Measurements from ENCODE around the gene ZSCAN20. TPM values are rescaled to one million over a fixed set of nuclear protein-coding genes. Genes with fewer than 3 reads are reported as not detected.

Gene ZSCAN20
- total RNA-seq, 1 experiment from 2014 or later, result 5.5 TPM

GRCh38 chr1:33443705-33444180, 28.7 kb upstream of the ZSCAN20 start:
- peak; percentile 87 for DNase-seq (ENCODE audit: low read depth)

DNA sequence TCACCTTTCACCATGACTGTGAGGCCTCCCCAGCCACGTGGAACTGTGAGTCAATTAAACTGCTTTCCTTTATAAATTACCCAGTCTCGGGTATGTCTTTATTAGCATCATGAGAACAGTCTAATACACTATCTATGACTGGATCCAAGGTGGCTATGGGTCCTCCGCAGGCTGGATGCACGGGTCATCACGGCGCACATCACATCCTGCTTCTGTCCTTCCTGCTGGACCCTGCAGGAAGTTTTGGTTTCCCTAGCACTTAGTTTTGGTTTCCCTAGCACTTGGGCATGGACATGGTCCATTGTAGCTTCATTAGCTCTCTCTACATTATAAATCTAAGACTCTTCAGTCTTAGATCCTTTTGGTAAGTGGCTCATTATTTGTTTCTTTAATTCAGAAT, 27.3 kb upstream of the ZSCAN20 start:
- no peak for DNase-seq (ENCODE audit: low read depth)

DNA sequence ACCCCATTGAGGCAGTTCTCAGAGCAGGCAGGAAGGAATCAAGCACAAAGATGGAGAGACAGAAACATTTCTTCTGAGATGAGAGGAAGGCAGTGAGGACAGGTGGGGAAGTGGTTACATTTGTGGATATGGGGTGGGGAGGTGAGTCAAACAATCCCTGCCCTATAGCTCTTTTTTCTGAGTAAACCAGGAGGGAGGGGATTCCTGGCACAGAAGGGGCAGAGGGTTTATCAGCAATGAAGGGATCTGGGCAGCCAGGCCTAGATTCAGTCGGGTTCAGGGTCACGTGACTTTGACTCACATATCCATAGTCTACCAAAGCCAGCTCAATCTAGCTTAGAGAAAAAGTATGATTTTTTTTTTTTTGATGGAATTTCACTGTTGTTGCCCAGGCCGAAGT, 25.9 kb upstream of the ZSCAN20 start:
- no peak for DNase-seq (ENCODE audit: low read depth)

DNA sequence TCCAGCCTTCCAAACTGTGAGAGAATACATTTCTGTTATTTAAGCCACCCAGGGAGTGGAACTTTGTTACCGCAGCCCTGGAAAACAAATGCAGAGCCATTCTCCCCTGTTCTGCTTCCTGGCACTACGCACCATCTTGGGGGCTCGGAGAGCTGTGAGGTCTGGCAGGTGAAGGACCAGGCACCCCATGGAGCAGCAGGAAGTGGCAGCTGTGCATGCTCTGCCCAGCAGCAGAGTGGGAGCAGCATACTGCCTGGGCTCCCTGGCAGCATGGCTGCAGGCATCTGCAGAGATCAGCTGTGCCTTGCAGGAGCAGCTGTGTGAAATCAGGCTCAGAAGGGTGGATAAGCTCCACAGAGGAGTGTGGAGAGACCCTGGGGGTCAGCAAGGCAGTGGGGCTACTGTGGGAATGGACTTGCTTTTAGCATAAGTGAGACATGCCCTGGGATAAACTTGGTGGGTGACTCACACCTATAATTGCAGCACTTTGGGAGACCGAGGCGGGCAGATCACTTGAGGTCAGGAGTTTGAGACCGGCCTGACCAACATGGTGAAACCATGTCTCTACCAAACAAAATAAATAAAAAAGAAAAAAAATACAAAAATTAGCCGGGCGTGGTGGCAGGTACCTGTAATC, 17.7 kb upstream of the ZSCAN20 start:
- DNase-seq (ENCODE audit: low read depth), result peak; percentile 84

DNA sequence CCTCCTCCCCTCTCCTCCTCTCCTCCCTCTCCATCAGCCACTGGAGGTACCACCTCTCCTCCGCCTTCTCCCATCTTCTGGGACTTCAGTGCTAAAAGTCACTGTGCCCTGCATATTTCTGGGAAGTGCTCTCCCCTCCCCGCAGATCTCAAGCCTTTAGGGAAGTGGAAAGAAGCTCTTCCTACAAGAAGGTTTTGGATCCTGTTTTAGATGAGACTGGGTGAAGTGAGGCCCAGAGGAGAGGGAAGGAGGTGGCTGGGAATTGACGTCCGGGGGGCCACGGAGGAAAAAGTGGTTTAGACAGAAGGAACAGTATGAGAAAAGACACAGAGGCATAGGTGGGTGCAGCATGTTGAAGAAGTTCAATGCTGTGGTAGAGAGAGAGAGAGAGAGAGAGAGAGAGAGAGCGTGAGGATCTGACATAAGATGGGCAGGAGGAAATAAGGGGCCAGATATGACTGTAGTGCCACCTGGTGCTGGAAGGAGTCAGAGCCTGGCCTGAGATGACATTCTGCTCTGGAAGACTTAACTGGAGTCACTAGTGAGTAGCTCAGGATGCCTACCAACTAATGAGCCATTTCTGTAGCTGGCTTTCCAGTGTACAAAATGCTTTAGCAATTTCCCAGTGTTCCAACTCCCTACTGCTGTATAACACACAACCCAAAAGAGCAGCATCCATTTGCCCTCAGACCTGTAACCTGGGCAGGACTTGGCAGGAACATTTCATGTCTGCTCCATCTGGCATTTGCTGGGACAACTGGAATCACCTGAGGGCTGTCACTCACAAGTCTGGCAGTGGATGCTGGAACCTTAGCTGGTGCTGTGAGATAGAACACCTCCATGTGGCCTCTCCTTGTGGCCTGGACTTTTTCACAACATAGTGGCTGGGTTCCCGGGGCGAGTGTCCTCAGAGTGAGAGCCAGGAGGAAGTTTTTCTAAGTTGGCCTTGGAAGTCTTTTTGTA, 16.6 kb upstream of the ZSCAN20 start:
- peak; percentile 92 for DNase-seq (ENCODE audit: low read depth)

DNA sequence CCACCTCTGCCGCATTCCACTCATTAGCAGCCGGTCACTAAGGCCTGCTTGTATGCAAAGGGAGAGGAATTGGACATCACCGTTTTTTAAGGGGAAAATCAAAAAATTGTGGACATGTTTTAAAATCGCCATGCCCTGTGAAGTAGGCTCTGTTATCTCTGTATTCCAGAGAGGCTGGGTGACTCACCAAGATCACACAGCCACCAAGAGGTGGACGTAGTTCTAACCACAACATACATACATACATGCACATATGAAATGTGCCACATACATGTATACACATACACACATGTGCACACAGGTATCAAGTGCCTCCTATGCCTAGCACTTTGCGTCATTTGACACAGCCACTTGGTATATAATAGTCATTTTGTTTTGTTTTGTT, 16.0 kb upstream of the ZSCAN20 start:
- no peak for DNase-seq (ENCODE audit: low read depth)

DNA sequence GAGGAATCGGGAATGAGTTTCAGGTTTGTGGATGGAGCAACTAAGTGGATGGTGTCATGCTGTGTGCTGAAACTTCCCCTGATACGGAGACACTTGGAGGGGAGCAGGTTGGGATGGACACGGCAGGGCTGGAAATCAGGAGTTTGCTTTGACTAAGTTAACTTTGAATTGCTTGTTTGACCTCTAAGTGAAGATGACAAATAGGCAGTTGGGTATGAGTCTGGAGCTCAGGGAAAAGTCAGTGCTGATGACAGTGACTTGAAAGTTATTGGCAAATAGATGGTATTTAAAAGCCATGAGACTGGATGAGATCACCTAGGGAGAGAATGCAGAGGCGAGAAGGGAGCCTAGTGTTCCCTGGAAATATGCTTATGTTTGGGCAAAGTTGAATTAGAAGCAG, 12.8 kb upstream of the ZSCAN20 start:
- DNase-seq (ENCODE audit: low read depth), result no peak

- no peak for DNase-seq (ENCODE audit: low read depth)
Measured at GRCh38 chr1:33460144-33460543, 12.3 kb upstream of the ZSCAN20 start.

DNA sequence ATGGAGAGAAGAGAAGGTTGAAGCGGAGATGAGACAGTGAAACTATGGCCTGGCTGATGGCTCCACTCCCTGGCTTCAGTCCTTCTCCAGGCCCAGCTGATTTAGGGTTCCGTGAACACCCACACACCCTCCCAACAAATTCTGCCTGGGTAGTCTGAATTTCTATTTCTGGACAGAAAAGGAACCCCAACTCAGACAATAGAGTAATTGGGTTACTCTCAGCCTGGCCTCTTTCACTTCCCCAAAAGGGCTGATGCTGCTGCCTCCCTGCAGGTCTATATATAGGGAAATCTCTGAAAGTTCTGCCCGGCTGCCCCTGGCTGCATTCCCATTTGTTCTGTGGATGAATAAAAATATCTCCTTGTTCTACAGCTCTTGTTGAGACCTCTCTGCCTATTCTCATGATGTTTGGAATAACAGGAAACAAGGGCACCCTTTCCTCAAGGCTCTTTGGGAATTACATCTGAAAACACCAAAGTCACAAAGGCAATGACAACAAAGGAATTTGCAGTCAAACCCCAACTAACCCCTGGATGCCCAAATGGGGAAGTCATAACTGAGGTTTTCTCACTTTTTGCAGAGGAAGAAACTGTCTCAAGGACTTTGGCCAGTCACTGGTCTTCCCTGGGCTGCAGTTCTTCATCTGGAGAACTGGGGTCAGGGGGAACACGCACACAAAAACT, 11.4 kb upstream of the ZSCAN20 start:
- no peak for DNase-seq (ENCODE audit: low read depth)

DNA sequence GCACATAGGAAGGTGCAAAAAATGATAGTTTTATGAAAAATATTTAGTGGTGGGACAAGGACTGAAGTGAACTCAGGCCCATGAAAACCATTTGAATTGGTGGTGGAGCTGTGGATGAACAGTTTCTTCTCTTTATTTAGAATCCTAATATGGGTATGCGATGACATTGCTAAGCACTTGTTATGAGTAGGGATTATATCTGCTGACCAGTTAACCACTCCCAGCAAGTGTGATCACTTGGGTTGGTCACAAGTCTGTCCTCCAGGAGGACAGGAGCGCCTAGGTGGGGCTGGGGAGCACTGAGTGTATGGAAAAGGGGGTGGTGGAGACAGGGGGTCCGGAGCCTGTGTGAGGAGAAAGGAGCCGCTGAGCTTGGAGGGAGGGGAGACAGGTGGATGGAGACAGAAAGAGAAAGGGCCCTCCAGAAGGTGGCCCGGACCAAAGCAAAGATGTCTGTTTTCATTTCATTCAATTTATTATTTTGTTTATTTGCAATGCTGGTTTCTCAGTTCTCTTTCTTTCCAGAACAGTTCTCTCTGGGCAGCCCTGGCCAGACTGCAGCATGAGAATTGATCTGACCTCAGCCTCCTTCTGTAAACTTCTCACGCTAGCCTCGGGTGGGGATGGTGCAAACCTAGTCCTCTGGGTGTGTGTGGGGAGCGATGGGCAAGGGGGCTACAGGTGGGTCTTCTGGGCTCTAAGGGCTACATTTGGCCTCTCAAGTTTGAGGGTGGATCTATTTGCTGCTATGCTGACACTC, 9.9 kb upstream of the ZSCAN20 start:
- no peak for DNase-seq (ENCODE audit: low read depth)

- no peak for DNase-seq (ENCODE audit: low read depth)
Measured at GRCh38 chr1:33464552-33464951, 7.9 kb upstream of the ZSCAN20 start.

DNA sequence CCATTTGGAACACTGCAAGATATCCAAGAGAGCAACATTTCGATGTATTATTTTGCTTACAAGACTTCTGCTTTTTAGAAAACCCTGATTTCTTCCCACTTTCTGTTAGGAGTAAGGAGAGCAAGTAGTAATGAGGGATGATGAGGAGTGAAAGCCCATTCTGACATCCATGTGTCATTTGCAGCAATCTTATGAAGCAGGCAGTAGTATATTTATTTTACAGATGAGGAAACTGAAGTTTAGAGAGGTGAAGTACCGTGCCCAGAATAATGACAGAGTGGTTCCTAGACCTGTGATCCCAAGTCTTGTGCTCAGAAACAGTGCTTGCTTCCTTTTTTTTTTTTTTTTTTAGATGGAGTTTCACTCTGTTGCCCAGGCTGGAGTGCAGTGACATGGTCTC, 7.1 kb upstream of the ZSCAN20 start:
- no peak for DNase-seq (ENCODE audit: low read depth)

DNA sequence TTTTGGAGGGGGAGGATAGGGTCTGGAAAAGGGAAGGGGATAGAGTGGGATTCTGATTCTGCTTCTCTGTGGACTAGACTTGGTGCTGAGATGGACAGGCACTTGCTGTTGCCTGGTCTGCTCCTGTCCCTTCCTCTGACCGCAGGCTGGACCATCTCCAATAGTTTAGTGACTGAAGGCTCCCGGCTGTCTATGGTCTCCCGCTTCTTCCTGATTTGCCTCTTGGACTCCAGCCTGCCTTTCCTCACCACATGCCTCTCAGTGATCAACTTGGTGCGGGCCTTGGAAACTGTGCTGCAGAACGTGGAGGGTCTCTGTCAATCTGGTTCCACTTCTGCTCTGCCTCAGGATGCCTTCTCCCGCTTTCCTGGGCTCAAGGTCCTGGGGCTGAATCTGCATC, 6.3 kb upstream of the ZSCAN20 start:
- no peak for DNase-seq (ENCODE audit: low read depth)

- DNase-seq (ENCODE audit: low read depth), result no peak
Measured at GRCh38 chr1:33468011-33468410, 4.4 kb upstream of the ZSCAN20 start.

DNA sequence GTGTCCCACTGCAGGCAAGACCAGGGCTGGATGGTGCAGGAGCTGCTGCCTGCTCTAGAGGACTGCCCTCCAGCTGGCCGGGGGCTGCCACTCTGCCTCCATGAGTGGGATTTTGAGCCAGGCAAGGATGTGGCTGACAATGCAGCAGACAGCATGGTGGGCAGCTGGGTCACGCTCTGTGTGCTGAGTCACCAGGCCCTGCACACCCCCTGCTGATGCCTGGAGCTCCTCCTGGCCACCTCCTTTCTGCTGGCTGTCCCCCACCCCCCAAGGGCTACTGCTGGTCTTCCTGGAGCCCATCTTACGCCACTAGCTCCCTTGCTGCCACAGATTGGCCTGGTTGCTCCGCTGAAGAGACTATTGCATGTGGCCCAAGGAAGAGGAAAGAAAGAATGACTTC, 3.9 kb upstream of the ZSCAN20 start:
- DNase-seq (ENCODE audit: low read depth), result peak; percentile 73

DNA sequence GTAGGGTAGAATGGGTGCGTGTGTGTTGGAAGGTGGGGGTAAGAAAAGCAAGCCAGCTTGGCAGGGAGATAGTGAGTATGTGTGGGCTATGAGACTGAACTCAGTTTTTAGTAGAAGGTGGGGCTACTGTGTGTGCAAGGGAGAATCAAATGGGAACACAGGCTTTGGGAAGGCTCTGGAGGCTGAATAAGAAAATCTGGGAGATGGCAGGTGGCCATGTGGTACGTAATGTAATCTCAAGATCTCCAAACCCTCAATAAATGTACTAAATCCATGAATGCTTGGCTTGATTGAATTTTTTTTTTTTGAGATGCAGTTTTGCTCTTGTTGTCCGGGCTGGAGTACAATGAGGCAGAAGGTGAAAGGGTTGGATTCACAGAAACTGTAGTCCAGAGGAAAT, 3.5 kb upstream of the ZSCAN20 start:
- DNase-seq (ENCODE audit: low read depth), result peak; percentile 50

- no peak for DNase-seq (ENCODE audit: low read depth)
Measured at GRCh38 chr1:33469691-33470090, 2.8 kb upstream of the ZSCAN20 start.

GRCh38 chr1:33470495-33471012, 1.9 kb upstream of the ZSCAN20 start:
- DNase-seq (ENCODE audit: low read depth), result peak; percentile 87

- DNase-seq (ENCODE audit: low read depth), result no peak
Measured at GRCh38 chr1:33471416-33471815, 1.0 kb upstream of the ZSCAN20 start.

GRCh38 chr1:33473900-33474299, 1.5 kb downstream of the ZSCAN20 start:
- peak; percentile 35 for DNase-seq (ENCODE audit: low read depth)

- DNase-seq (ENCODE audit: low read depth), result no peak
Measured at GRCh38 chr1:33477451-33477850, 5.0 kb downstream of the ZSCAN20 start.

All from RPMI7951 (cell line).